Measurements from ENCODE around the gene SLC6A6. TPM values are rescaled to one million over a fixed set of nuclear protein-coding genes. Genes with fewer than 3 reads are reported as not detected.

The SLC6A6 gene
- polyA plus RNA-seq, 1 donor (not counting 4 experiments of a cell fraction or from before 2014, with no cell fraction given), result 8.3 TPM

- DNase-seq (ENCODE audit: low read depth, low spot score), result no peak
- FAIRE-seq, result peak; percentile 78
- H3K27ac ChIP-seq (ENCODE audit: control insufficient read depth, insufficient read depth, low read length), result peak overlapping the region; percentile 17
- peak overlapping the region in 1 of 3 experiments; percentile 25 for H3K4me3 ChIP-seq (ENCODE audit: control insufficient read depth in 2 of 3, extremely low read depth in 1 of 3, insufficient read depth in 2 of 3, low read depth in 1 of 3, low read length in 3 of 3)
- H3K9me3 ChIP-seq (ENCODE audit: control insufficient read depth, low read depth, low read length), result no peaks in the 10 kb centered on the region
- H3K9ac ChIP-seq (ENCODE audit: control insufficient read depth, extremely low read depth, insufficient read depth, low read length), result peak overlapping the region; percentile 26
- dilution Hi-C loops (cut with MboI; ENCODE audit: extremely low pct_ligation_motif_present, low sequenced_read_pairs), result no loop called here
- H3K79me2 ChIP-seq (ENCODE audit: control insufficient read depth, insufficient read depth, low read length), result no peaks in the 10 kb centered on the region
- H3K9me1 ChIP-seq (ENCODE audit: control insufficient read depth, extremely low read depth, insufficient read depth, low read length), result peaks cover 4% of the 10 kb centered on the region
- H4K20me1 ChIP-seq (ENCODE audit: control insufficient read depth, extremely low read depth, insufficient read depth, low read length), result no peaks in the 10 kb centered on the region
- TF ChIP-seq EZH2 (IDR thresholded peaks at IDR 0.05; ENCODE audit: low read length) (no peak), CTCF (optimal IDR thresholded peaks at IDR 0.05 in 1 of 3, IDR thresholded peaks at IDR 0.05 in 1 of 3, conservative IDR thresholded peaks at IDR 0.05 in 1 of 3; ENCODE audit: extremely low read depth in 1 of 3, insufficient read depth in 2 of 3, low read length in 3 of 3) (no peak)
- H3K27me3 ChIP-seq (ENCODE audit: control insufficient read depth, extremely low read depth, insufficient read depth, low read length), result no peaks in the 10 kb centered on the region
- H3K36me3 ChIP-seq (ENCODE audit: control insufficient read depth in 2 of 2, extremely low read depth in 1 of 2, insufficient read depth in 2 of 2, low read length in 2 of 2), result no peaks in the 10 kb centered on the region
- peaks cover 30% of the 10 kb centered on the region for H3K4me1 ChIP-seq (ENCODE audit: control insufficient read depth, extremely low read depth, insufficient read depth, low read length)
- H3K4me2 ChIP-seq (ENCODE audit: control insufficient read depth, extremely low read depth, insufficient read depth, low read depth, low read length), result peak overlapping the region; percentile 72
- no peak overlapping the region for H2AFZ ChIP-seq (ENCODE audit: control insufficient read depth, low read length)
These were observed 86.1 kb downstream of the SLC6A6 start for GRCh38 chr3:14488286-14489041.

- Histone ChIP-seq H3K9ac (ENCODE audit: control insufficient read depth, extremely low read depth, insufficient read depth, low read length) (no peak overlapping the region), H2AFZ (ENCODE audit: control insufficient read depth, low read length) (no peak overlapping the region), H3K9me3 (ENCODE audit: control insufficient read depth, low read depth, low read length) (no peaks in the 10 kb centered on the region), H3K27me3 (ENCODE audit: control insufficient read depth, extremely low read depth, insufficient read depth, low read length) (no peaks in the 10 kb centered on the region), H3K79me2 (ENCODE audit: control insufficient read depth, insufficient read depth, low read length) (no peaks in the 10 kb centered on the region), H3K27ac (ENCODE audit: control insufficient read depth, insufficient read depth, low read length) (peak overlapping the region; percentile 2), H3K9me1 (ENCODE audit: control insufficient read depth, extremely low read depth, insufficient read depth, low read length) (peaks cover 4% of the 10 kb centered on the region), H3K4me1 (ENCODE audit: control insufficient read depth, extremely low read depth, insufficient read depth, low read length) (peaks cover 30% of the 10 kb centered on the region), H3K4me2 (ENCODE audit: control insufficient read depth, extremely low read depth, insufficient read depth, low read depth, low read length) (no peak overlapping the region), H3K4me3 (ENCODE audit: control insufficient read depth in 2 of 3, extremely low read depth in 1 of 3, insufficient read depth in 2 of 3, low read depth in 1 of 3, low read length in 3 of 3) (no peak overlapping the region), H3K36me3 (ENCODE audit: control insufficient read depth in 2 of 2, extremely low read depth in 1 of 2, insufficient read depth in 2 of 2, low read length in 2 of 2) (no peaks in the 10 kb centered on the region), H4K20me1 (ENCODE audit: control insufficient read depth, extremely low read depth, insufficient read depth, low read length) (no peaks in the 10 kb centered on the region)
- dilution Hi-C loops (cut with MboI; ENCODE audit: extremely low pct_ligation_motif_present, low sequenced_read_pairs), result no loop called here
- DNase-seq (ENCODE audit: low read depth, low spot score) (no peak), FAIRE-seq (no peak)
- TF ChIP-seq CTCF (optimal IDR thresholded peaks at IDR 0.05 in 1 of 3, IDR thresholded peaks at IDR 0.05 in 1 of 3, conservative IDR thresholded peaks at IDR 0.05 in 1 of 3; ENCODE audit: extremely low read depth in 1 of 3, insufficient read depth in 2 of 3, low read length in 3 of 3), result no peak
- TF ChIP-seq EZH2 (IDR thresholded peaks at IDR 0.05; ENCODE audit: low read length), result no peak
These were observed 87.2 kb downstream of the SLC6A6 start for GRCh38 chr3:14489641-14490040.
